ENCODE results near the gene ATP10A.

ATP10A gene

DNA sequence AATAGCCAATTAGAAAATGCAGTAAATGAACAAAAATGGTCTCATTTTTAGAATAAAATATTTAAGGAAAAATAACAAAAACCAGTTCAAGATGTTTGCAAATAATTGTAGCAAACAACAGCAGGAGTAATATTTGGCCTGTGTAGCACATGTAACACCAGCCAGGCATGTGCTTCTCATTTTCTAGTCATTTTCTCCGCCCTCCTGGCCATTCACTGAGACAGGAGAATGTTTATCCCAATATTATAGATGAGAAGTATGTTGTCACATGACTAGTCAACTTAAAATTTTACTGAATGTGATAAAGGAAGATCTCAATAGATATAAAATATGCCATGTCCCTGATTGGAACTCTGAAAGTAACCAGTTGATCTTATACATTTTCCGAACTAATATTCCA is 7.8 kb upstream of the ATP10A start:
- no peak for DNase-seq (ENCODE audit: low read depth, low spot score)
- WGBS (ENCODE audit: insufficient coverage, insufficient read length): no CpG with 5 or more reads among the region's 2 CpGs
- no peaks in the 10 kb centered on the region for H3K4me1 ChIP-seq (ENCODE audit: control insufficient read depth, insufficient read depth, low read length)
- H3K27ac ChIP-seq (ENCODE audit: low read length): no peak overlapping the region
- H3K9me3 ChIP-seq (ENCODE audit: control insufficient read depth, insufficient read depth, low read length): no peaks in the 10 kb centered on the region
- H3K4me3 ChIP-seq (ENCODE audit: low read length): no peak overlapping the region
- no peaks in the 10 kb centered on the region for H3K36me3 ChIP-seq (ENCODE audit: control insufficient read depth, insufficient read depth, low read length)
- no peaks in the 10 kb centered on the region for H3K27me3 ChIP-seq (ENCODE audit: control insufficient read depth, insufficient read depth, low read length)

DNA sequence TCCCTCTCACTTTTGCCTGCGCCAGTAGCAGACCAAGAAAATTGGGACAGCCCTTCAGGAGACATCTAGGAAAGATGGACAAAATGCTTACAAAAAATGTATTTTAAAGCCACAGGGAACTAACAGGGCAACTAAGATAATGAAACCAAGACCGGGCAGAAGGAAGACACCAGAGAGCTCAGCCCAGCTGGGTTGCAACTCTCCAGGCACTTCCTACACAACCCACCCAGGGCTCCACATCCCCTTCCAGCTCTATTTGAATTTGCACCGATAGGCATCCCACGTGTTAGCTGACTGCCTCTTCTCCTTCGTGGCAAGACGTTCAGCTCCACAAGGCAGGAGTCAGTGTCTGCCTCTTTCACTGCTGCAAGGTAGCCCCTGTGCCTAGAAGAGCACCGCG is 6.6 kb upstream of the ATP10A start:
- DNase-seq (ENCODE audit: low read depth, low spot score): no peak
- no peaks in the 10 kb centered on the region for H3K9me3 ChIP-seq (ENCODE audit: control insufficient read depth, insufficient read depth, low read length)
- no peaks in the 10 kb centered on the region for H3K36me3 ChIP-seq (ENCODE audit: control insufficient read depth, insufficient read depth, low read length)
- no peak overlapping the region for H3K27ac ChIP-seq (ENCODE audit: low read length)
- H3K4me3 ChIP-seq (ENCODE audit: low read length): no peak overlapping the region
- no CpG with 5 or more reads among the region's 8 CpGs for WGBS (ENCODE audit: insufficient coverage, insufficient read length)
- no peaks in the 10 kb centered on the region for H3K4me1 ChIP-seq (ENCODE audit: control insufficient read depth, insufficient read depth, low read length)
- no peaks in the 10 kb centered on the region; the same call in 1 of the 2 replicates for H3K27me3 ChIP-seq (ENCODE audit: control insufficient read depth, insufficient read depth, low read length)

DNA sequence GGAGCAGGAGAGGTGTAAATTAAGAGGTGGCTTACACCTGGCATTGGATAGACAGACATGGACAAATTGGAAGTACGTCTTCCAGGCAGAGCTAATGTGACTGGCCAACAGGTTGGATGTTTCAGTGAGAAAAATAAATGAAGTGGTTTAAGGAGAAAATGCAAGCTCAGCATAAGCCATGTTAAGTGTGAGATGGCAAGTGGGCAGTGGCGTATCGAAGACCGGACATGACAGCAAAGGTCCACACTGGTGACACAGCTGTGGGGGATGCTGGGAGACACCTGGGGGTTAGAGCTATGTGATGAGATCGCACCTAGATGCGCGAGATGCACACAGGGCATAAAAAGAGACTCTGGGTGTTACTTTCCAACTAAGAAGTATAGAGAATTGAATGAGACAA is 3.7 kb upstream of the ATP10A start:
- Histone ChIP-seq H3K27me3 (ENCODE audit: control insufficient read depth, insufficient read depth, low read length) (peaks cover 16% of the 10 kb centered on the region; the same call in 1 of the 2 replicates), H3K9me3 (ENCODE audit: control insufficient read depth, insufficient read depth, low read length) (no peaks in the 10 kb centered on the region), H3K4me3 (ENCODE audit: low read length) (no peak overlapping the region), H3K27ac (ENCODE audit: low read length) (no peak overlapping the region), H3K4me1 (ENCODE audit: control insufficient read depth, insufficient read depth, low read length) (no peaks in the 10 kb centered on the region), H3K36me3 (ENCODE audit: control insufficient read depth, insufficient read depth, low read length) (no peaks in the 10 kb centered on the region)
- no CpG with 5 or more reads among the region's 7 CpGs for WGBS (ENCODE audit: insufficient coverage, insufficient read length)
- DNase-seq (ENCODE audit: low read depth, low spot score): no peak

DNA sequence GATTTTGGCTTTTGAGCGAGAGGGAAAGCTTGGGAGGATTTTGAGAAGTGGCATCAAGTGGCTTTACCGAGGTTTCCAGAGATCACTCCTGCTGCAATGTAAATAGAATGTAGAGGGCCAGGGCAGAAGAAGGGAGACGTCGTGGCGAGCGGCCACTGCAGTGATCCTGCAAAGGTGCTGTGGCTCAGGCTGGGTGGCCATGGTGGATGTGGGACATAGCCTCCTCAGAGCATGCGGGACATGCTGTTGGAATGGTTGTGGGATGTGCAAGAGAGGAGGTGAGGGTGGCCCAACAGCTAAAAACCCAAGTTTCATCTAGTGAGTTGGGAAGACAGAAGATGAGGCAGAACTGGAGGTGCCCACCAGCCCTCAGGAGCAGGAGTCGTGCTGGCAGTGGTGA is 3.1 kb upstream of the ATP10A start:
- H3K27ac ChIP-seq (ENCODE audit: low read length): no peak overlapping the region
- H3K36me3 ChIP-seq (ENCODE audit: control insufficient read depth, insufficient read depth, low read length): no peaks in the 10 kb centered on the region
- no peak overlapping the region for H3K4me3 ChIP-seq (ENCODE audit: low read length)
- H3K9me3 ChIP-seq (ENCODE audit: control insufficient read depth, insufficient read depth, low read length): no peaks in the 10 kb centered on the region
- peaks cover 19% of the 10 kb centered on the region; the same call in 1 of the 2 replicates for H3K27me3 ChIP-seq (ENCODE audit: control insufficient read depth, insufficient read depth, low read length)
- no CpG with 5 or more reads among the region's 8 CpGs for WGBS (ENCODE audit: insufficient coverage, insufficient read length)
- no peaks in the 10 kb centered on the region for H3K4me1 ChIP-seq (ENCODE audit: control insufficient read depth, insufficient read depth, low read length)
- no peak for DNase-seq (ENCODE audit: low read depth, low spot score)

DNA sequence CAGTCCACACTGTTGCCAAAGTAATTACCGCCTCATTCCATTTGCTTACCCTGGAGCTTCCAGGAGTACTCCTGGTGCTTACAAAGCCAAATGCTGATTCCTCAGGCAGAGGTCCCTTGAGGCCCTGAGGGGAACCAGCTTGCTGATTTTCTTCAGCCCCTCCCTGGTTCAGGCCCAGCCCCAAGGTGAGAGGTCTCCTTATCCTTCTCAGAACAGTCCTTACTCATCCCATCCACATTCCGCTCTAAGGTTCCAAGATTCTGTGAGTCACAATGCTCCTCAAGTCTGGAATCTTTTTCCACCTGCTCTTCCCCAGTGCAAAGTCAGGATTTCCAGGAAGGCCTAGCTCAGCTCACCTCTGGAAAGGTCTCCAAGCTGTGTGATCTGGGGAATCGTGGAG is 1.8 kb upstream of the ATP10A start:
- Histone ChIP-seq H3K9me3 (ENCODE audit: control insufficient read depth, insufficient read depth, low read length) (no peaks in the 10 kb centered on the region), H3K4me1 (ENCODE audit: control insufficient read depth, insufficient read depth, low read length) (no peaks in the 10 kb centered on the region), H3K27me3 (ENCODE audit: control insufficient read depth, insufficient read depth, low read length) (peaks cover 19% of the 10 kb centered on the region; the same call in 1 of the 2 replicates), H3K4me3 (ENCODE audit: low read length) (no peak overlapping the region), H3K27ac (ENCODE audit: low read length) (no peak overlapping the region), H3K36me3 (ENCODE audit: control insufficient read depth, insufficient read depth, low read length) (no peaks in the 10 kb centered on the region)
- no peak for DNase-seq (ENCODE audit: low read depth, low spot score)
- no CpG with 5 or more reads among the region's 3 CpGs for WGBS (ENCODE audit: insufficient coverage, insufficient read length)

DNA sequence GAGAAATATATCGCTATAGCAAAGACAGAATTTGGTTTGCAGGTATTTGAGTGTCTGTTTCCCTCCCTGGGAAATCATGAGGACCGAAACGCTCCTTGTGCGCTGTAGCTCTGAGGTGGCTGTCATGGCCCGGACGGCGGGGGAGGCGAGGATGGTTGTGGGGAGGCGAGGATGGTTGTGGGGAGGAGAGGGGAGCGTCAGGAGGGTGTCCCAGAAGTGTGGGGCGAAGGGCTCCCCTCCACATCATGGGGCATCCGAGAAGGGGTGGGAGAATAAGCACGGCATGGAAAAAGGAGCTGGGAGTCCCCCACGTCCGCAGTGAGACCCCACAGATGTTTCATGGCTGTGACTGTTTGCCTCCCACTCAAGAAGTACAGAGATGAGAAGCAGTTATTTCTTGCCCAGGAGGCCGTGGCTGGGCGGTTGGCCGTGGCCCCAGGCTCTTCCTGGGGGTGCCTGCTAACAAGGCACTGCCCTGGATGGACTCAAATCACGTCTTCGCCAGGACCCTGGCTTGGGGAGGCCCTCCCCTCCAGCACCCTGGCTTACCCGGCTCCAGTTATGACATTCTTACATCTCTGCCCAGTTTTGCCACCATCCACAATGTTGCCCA is 947 bp upstream of the ATP10A start:
- H3K27me3 ChIP-seq (ENCODE audit: control insufficient read depth, insufficient read depth, low read length): peaks cover 19% of the 10 kb centered on the region; the same call in 1 of the 2 replicates
- WGBS (ENCODE audit: insufficient coverage, insufficient read length): no CpG with 5 or more reads among the region's 21 CpGs
- no peak for DNase-seq (ENCODE audit: low read depth, low spot score)
- no peaks in the 10 kb centered on the region for H3K36me3 ChIP-seq (ENCODE audit: control insufficient read depth, insufficient read depth, low read length)
- no peak overlapping the region for H3K4me3 ChIP-seq (ENCODE audit: low read length)
- no peaks in the 10 kb centered on the region for H3K4me1 ChIP-seq (ENCODE audit: control insufficient read depth, insufficient read depth, low read length)
- H3K27ac ChIP-seq (ENCODE audit: low read length): no peak overlapping the region
- H3K9me3 ChIP-seq (ENCODE audit: control insufficient read depth, insufficient read depth, low read length): no peaks in the 10 kb centered on the region

DNA sequence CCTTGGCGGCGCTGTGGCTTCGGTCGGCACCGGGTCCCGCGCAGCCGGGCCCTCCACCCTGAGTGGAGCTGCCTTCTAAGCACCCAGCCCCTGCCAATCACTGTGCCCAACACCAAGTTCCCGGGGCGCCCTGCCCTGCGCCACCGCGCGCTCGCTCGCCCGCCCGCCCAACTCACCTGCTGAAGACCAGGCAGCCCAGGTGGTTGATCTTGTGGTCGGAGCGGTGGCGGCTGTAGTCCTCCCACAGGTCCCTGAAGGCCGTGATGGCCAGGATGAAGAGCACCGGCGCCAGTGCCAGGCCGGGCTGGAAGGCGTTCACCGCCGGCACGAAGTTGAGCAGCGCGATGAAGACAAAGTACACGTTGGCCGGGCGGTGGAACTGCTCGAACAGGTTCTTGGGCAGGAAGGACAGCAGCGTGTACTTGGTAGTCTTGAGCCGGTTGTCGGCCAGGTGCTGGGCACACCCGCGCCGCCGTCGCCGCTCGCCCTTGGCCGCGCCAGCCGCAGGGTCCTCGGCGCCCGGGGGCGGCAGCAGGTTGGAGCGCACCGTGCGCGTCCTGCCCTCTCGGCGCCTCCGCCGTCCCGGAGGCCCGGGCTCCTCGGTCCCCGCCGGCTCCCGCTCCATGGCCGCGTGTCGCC is 536 bp downstream of the ATP10A start:
- Histone ChIP-seq H3K36me3 (ENCODE audit: control insufficient read depth, insufficient read depth, low read length) (no peaks in the 10 kb centered on the region), H3K27me3 (ENCODE audit: control insufficient read depth, insufficient read depth, low read length) (peaks cover 19% of the 10 kb centered on the region; the same call in 1 of the 2 replicates), H3K4me3 (ENCODE audit: low read length) (peak overlapping the region; percentile 44; the same call in 1 of the 2 replicates), H3K27ac (ENCODE audit: low read length) (no peak overlapping the region), H3K9me3 (ENCODE audit: control insufficient read depth, insufficient read depth, low read length) (no peaks in the 10 kb centered on the region), H3K4me1 (ENCODE audit: control insufficient read depth, insufficient read depth, low read length) (no peaks in the 10 kb centered on the region)
- whole genome bisulfite sequencing (ENCODE audit: insufficient coverage, insufficient read length): no CpG with 5 or more reads among the region's 69 CpGs
- no peak for DNase-seq (ENCODE audit: low read depth, low spot score)

DNA sequence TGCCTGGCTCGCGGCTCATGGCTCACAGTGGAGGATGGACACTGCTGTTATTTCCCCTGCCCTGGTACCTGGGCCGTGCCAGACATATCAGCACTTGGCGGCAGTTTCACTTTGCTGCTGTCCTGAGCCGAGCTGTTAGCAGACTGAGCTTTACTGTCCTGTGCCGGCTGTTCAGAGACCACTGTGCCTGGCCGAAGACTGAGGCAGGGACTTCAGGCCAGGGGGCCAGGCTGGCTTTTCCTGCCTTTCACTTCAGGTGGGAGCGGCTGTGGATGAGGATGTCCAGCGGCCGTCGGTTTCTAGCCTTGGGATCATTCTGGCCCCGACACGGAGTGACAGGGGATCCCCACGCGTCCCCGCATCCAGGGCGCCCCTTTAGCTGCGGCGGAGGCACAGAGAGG is 1.1 kb downstream of the ATP10A start:
- H3K4me3 ChIP-seq (ENCODE audit: low read length): peak overlapping the region; percentile 44; the same call in 1 of the 2 replicates
- H3K36me3 ChIP-seq (ENCODE audit: control insufficient read depth, insufficient read depth, low read length): no peaks in the 10 kb centered on the region
- no peak for DNase-seq (ENCODE audit: low read depth, low spot score)
- WGBS (ENCODE audit: insufficient coverage, insufficient read length): no CpG with 5 or more reads among the region's 19 CpGs
- H3K9me3 ChIP-seq (ENCODE audit: control insufficient read depth, insufficient read depth, low read length): no peaks in the 10 kb centered on the region
- H3K27ac ChIP-seq (ENCODE audit: low read length): no peak overlapping the region
- peaks cover 19% of the 10 kb centered on the region; the same call in 1 of the 2 replicates for H3K27me3 ChIP-seq (ENCODE audit: control insufficient read depth, insufficient read depth, low read length)
- no peaks in the 10 kb centered on the region for H3K4me1 ChIP-seq (ENCODE audit: control insufficient read depth, insufficient read depth, low read length)

DNA sequence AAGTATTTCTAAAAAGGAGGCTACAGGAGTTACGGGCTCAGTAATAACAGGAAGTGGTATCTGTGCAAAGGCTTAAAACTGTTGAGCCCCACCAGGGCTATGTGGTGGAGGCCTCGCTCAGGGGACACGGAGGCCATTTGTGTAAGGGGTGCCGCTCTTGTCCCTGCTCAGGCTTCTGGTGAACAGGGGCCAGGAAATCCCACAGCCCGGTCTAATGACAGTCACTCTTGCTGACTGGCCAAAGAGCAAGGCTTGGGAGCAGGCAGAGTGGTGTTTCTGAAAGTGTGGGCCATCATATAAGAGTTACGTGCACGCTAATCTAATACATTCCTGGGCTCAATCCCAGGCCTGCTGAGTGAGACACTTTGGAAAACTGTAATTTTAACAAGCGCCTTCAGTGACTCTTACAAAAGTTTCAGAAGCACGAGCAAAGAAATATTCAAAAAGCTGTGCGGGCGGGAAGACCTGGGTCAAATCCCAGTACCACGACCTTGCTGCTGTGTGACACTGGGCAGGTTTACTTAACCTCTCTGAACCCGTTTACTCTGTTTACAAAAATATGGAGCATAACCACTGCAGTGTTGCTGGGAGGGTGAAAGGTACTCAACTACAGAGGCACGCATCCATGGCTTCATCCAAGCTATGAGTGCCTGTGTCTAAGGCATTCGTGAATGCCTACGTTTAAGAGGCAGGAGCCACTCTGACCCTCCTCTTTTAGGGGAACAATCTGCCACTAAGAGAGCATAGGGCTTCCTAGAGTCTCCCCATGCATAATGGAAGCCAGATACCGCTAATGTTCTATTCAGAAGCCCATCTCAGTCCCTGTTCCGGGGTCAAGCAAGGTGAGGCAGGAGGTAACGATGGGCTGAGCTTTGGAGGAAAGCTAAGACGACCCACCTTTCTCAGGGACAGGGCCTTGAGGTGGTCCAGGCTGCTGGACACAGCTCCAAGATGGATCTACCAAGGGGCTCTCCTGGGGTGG is 2.0 kb downstream of the ATP10A start:
- H3K27ac ChIP-seq (ENCODE audit: low read length): no peak overlapping the region
- no peaks in the 10 kb centered on the region for H3K9me3 ChIP-seq (ENCODE audit: control insufficient read depth, insufficient read depth, low read length)
- H3K27me3 ChIP-seq (ENCODE audit: control insufficient read depth, insufficient read depth, low read length): peaks cover 19% of the 10 kb centered on the region; the same call in 1 of the 2 replicates
- no peak for DNase-seq (ENCODE audit: low read depth, low spot score)
- no peak overlapping the region for H3K4me3 ChIP-seq (ENCODE audit: low read length)
- H3K4me1 ChIP-seq (ENCODE audit: control insufficient read depth, insufficient read depth, low read length): no peaks in the 10 kb centered on the region
- WGBS (ENCODE audit: insufficient coverage, insufficient read length): no CpG with 5 or more reads among the region's 20 CpGs
- no peaks in the 10 kb centered on the region for H3K36me3 ChIP-seq (ENCODE audit: control insufficient read depth, insufficient read depth, low read length)
